ENCODE measurements around the gene LETM1.

DNA sequence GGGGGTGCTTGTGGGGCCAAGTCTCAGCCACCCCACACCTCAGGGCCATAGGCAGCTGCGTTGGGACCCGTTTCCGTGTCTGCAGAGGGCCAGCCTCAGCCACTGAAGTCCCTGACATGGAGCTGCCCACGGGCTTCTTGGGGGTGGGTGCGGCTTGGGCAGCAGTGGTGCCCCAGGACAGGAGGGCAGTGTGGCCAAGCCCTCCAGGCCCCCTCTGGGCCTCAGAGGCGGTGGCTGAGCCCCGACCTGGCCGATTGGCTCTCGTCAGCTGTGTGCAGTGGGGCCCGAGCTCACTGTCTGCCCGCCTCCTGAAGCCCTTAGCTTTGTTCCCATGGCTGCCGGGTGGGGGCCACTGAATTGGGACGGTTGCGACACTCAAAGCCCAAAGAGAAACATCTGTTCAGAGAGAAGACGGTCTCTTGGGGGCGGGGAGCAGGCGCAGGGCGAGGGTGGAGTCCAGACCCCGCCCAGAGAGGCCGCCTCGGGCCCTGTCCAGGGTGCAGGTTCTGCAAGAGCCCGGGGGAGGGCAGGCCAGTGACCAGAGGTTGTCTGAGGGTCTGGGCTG is 53.7 kb downstream of the LETM1 start:
- TF ChIP-seq, protein P1, sequence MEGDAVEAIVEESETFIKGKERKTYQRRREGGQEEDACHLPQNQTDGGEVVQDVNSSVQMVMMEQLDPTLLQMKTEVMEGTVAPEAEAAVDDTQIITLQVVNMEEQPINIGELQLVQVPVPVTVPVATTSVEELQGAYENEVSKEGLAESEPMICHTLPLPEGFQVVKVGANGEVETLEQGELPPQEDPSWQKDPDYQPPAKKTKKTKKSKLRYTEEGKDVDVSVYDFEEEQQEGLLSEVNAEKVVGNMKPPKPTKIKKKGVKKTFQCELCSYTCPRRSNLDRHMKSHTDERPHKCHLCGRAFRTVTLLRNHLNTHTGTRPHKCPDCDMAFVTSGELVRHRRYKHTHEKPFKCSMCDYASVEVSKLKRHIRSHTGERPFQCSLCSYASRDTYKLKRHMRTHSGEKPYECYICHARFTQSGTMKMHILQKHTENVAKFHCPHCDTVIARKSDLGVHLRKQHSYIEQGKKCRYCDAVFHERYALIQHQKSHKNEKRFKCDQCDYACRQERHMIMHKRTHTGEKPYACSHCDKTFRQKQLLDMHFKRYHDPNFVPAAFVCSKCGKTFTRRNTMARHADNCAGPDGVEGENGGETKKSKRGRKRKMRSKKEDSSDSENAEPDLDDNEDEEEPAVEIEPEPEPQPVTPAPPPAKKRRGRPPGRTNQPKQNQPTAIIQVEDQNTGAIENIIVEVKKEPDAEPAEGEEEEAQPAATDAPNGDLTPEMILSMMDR (IDR thresholded peaks at IDR 0.05): no peak
- TF ChIP-seq EZH2 (IDR thresholded peaks at IDR 0.05; ENCODE audit: borderline replicate concordance, insufficient read depth, low read depth, low read length, poor library complexity, severe bottlenecking): no peak
